GOT3 (cell line): Measurements from ENCODE around the gene SLX4IP.

Experiments
- DNase-seq: peaks from one replicate; lab custom pipeline; 2025; ENCODE audit warnings: mixed read lengths; lab: John Stamatoyannopoulos, UW

SLX4IP gene

GRCh38 chr20:10649797-10650160 lies 214.7 kb downstream of the SLX4IP start:
- DNase-seq = no peak

GRCh38 chr20:10651227-10651990 lies 216.3 kb downstream of the SLX4IP start:
- no peak for DNase-seq

GRCh38 chr20:10652185-10652584 lies 217.1 kb downstream of the SLX4IP start:
- DNase-seq = no peak

DNA sequence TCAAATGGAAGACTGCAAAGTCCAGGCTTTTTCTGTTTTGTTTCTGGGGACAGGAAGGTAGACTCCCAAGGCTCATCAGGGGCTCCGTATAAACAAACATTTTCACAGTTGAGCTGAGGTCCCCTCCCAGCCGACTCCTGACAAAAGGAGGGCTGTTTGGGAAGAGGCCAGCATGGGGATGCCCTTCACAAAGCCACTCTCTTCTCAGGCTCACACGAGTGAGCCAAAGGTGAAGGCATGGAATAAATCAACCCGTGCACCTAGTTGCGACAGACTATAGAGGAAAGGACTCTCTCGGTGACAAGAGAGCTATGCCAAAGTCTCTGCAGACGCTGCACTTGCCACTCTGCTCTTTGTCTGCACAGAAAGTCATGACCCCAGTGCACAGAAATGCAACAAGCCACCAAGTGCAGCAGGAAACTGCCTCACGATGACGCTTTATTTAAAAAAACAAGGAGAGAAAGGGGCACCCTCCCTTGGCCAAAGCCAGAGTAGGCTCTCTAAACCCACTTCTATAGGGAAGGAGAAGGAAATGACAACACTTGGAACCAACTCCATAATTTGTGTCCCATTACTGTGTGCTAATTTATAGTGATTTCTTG lies 217.7 kb downstream of the SLX4IP start:
- DNase-seq = no peak

- DNase-seq = no peak
Measured at GRCh38 chr20:10653599-10654249, 218.6 kb downstream of the SLX4IP start.

GRCh38 chr20:10654250-10654610 lies 219.1 kb downstream of the SLX4IP start:
- no peak for DNase-seq

DNA sequence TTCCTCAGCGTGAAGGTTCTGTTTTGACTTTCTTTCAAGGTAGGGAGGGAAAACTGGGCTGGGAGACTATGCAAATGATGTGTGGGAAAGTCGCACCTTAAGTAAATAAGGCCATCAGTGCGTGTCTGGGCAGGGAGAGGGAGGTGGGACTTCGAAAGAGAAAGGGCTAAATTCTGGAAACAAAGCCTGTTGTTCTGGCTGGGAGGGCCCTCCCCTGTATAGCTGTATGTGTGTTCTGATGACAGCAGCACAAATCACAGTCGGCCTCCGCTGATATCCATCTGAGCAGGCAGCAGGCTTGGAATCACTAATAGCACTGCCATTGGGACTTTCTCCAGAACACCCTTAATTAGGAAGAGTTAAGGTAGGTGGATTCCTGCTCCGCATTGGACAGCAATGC lies 219.5 kb downstream of the SLX4IP start:
- DNase-seq = no peak

GRCh38 chr20:10655720-10656669 lies 220.9 kb downstream of the SLX4IP start:
- no peak for DNase-seq

DNA sequence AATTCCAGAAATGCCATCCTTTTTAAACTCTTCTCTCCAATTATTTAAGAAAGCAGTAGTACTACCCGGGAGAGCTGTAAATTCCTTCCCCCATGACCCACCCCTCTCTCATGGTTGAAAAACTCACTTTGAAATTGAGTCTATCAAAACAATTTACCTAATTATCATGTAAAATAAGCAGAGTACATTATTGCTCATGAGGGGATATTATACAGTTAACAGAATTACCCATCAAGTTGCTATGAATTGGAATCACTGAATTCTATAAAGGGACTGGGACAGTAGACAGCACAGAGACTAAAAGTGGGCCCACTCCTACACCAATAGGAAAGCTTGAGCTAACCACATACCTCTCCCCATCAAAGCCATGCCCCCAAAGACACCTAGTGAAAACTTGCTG lies 222.3 kb downstream of the SLX4IP start:
- no peak for DNase-seq

DNA sequence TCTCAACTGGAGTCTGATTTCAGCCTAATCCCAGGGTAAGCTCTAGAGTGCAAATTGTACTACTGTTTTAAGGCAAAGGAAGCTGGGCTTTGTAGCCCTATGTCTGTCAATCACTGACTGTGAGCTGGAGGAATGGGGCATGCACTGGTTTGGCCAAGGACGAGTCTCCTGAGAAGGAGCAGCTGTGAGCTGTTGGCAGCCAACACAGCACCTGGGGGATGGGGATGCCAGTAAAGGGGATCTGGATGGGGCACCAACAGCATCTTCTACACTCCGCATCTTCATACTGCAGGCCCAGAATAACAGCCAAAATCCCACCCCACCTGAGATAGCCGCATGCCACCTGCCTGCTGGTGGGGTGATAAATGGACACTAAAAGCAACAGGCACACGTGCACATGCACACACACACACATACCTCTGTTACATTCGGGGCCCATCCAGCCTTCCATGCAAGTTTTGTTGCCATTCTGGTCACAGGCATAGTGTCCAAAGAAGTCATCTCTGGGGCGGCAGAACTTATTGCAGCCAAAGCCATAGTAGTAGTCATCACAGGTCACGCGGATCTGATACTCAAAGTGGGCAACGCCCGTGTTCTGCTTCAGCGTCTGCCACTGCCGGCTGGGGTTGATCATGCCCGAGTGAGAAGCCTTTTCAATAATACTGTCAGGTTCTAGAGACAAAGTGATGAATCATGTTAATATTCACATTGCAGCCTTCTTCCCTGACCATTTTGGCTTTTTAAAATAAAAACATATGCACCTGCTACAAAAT lies 223.1 kb downstream of the SLX4IP start:
- DNase-seq = no peak

- DNase-seq = no peak
Measured at GRCh38 chr20:10658876-10659632, 223.9 kb downstream of the SLX4IP start.

GRCh38 chr20:10659651-10660601 lies 224.8 kb downstream of the SLX4IP start:
- no peak for DNase-seq

- DNase-seq = no peak
Measured at GRCh38 chr20:10660661-10661060, 225.6 kb downstream of the SLX4IP start.

GRCh38 chr20:10661261-10661660 lies 226.2 kb downstream of the SLX4IP start:
- no peak for DNase-seq

- no peak for DNase-seq
Measured at GRCh38 chr20:10662151-10662550, 227.0 kb downstream of the SLX4IP start.

GRCh38 chr20:10662661-10663458 lies 227.8 kb downstream of the SLX4IP start:
- DNase-seq = no peak

DNA sequence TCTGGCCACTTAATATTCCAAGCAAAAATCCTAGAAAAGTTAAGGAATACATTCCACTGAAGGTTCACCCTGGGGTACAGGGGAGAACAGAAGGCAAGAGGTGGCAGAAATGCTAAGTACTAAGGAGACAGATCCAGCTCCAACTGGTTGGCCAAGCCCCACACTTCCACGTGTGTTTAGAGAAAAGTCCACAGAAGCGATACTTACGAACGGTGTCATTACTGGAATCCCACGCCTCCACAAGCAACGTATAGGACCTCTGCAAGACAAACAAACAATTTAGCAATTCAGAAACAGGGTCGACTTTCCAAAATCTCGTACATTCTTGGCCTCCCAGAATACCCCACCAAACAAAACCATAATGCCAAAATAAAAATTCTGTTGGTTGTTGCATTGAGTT lies 228.7 kb downstream of the SLX4IP start:
- DNase-seq = no peak

DNA sequence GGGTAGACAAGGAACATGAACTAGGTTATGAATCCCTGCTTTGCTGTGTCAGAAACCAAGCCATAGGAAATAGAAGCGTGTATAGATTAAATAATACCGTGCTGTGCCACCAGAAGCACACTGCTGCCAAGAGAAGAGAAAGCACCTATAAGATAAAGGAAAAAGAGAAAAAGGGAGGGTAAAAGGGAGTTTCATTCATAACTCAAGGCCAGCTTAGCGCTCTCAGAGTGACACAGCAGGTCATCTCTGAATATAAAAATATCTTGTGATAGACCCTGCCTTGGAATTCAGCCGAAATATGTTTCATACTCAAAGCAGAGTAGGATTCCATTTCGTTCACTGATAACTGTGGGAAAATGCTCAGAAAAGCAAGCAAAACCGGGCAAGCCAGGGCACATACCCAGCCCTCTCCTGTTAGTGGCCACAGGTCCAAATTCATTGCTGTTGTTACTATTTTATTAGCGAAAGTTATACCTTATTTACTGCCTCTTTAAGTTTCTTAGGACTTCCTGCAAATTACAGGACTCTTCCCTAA lies 230.0 kb downstream of the SLX4IP start:
- no peak for DNase-seq
